NCI-H345 (cell line): ENCODE measurements around the gene ZFYVE21.

Experiments
- DNase-seq: peaks from one replicate; lab custom pipeline; 2025; lab: John Stamatoyannopoulos, UW

The ZFYVE21 gene

GRCh38 chr14:103705504-103706284, 9.9 kb upstream of the ZFYVE21 start:
- DNase-seq = no peak

GRCh38 chr14:103706551-103707328, 8.9 kb upstream of the ZFYVE21 start:
- DNase-seq = no peak

- no peak for DNase-seq
Observed at GRCh38 chr14:103707329-103708263, 8.0 kb upstream of the ZFYVE21 start.

GRCh38 chr14:103708750-103709187, 6.8 kb upstream of the ZFYVE21 start:
- no peak for DNase-seq

- DNase-seq = no peak
Observed at GRCh38 chr14:103709814-103710213, 5.8 kb upstream of the ZFYVE21 start.

- DNase-seq = no peak
Observed at GRCh38 chr14:103710771-103711377, 4.7 kb upstream of the ZFYVE21 start.

- DNase-seq = peak; percentile 36
Observed at GRCh38 chr14:103711516-103712431, 3.8 kb upstream of the ZFYVE21 start.

GRCh38 chr14:103712633-103713247, 2.9 kb upstream of the ZFYVE21 start:
- DNase-seq = no peak

GRCh38 chr14:103713304-103714062, 2.1 kb upstream of the ZFYVE21 start:
- no peak for DNase-seq

GRCh38 chr14:103714063-103714724, 1.4 kb upstream of the ZFYVE21 start:
- DNase-seq = no peak

- DNase-seq = peak; percentile 18
Observed at GRCh38 chr14:103716091-103716801, 636 bp downstream of the ZFYVE21 start.

- DNase-seq = no peak
Observed at GRCh38 chr14:103716899-103717411, 1.3 kb downstream of the ZFYVE21 start.

- DNase-seq = no peak
Observed at GRCh38 chr14:103718572-103718971, 3.0 kb downstream of the ZFYVE21 start.

GRCh38 chr14:103719751-103720150, 4.1 kb downstream of the ZFYVE21 start:
- DNase-seq = no peak

- no peak for DNase-seq
Observed at GRCh38 chr14:103721334-103722120, 5.9 kb downstream of the ZFYVE21 start.

- DNase-seq = no peak
Observed at GRCh38 chr14:103723748-103724081, 8.1 kb downstream of the ZFYVE21 start.

GRCh38 chr14:103724116-103724515, 8.5 kb downstream of the ZFYVE21 start:
- no peak for DNase-seq
